WTC11 (cell line): Measurements from ENCODE around the gene DOHH. TPM values are rescaled to one million over a fixed set of nuclear protein-coding genes. Genes with fewer than 3 reads are reported as not detected.

Source experiments
- ATAC-seq: fragments of 200-7000 bp; cut with Tn5 transposase; 2 replicates; pipeline ENCODE4 v1.10.0; 2021; ENCODE audit warnings: mild to moderate bottlenecking, moderate library complexity
- CTCF ChIA-PET: fragments of 300-600 bp; sonication (Branson Sonifier 250); formaldehyde crosslinking; loops from one replicate; lab custom pipeline; 2021; ENCODE audit warnings: antibody characterized with exemption; lab: Charles Lee
- POLR2A ChIA-PET: fragments of 350-600 bp; sonication (Branson Sonifier 250); formaldehyde crosslinking; loops from one replicate; lab custom pipeline; 2021; ENCODE audit warnings: antibody characterized with exemption; lab: Charles Lee
- DNase-seq: peaks from one replicate; pipeline ENCODE4 v3.0.0; 2021; ENCODE audit warnings: low spot score
- H3K27ac Mint-ChIP-seq: 2 replicates; pipeline ENCODE4 v1.8.0; 2021; ENCODE audit warnings: mixed read lengths
- H3K27me3 Mint-ChIP-seq: 2 replicates; pipeline ENCODE4 v1.8.0; 2021; ENCODE audit warnings: low read depth, mild to moderate bottlenecking, moderate library complexity, mixed read lengths
- H3K36me3 Mint-ChIP-seq: 2 replicates; pipeline ENCODE4 v1.8.0; 2021; ENCODE audit warnings: mixed read lengths
- H3K4me1 Mint-ChIP-seq: 2 replicates; pipeline ENCODE4 v1.8.0; 2022; ENCODE audit warnings: mixed read lengths
- H3K4me3 Mint-ChIP-seq: 2 replicates; pipeline ENCODE4 v1.8.0; 2021; ENCODE audit warnings: mild to moderate bottlenecking, moderate library complexity, mixed read lengths
- H3K9me3 Mint-ChIP-seq: 2 replicates; pipeline ENCODE4 v1.8.0; 2021; ENCODE audit warnings: mixed read lengths
- FOXP1 ChIP-seq: sonication (generic); formaldehyde crosslinking; IDR thresholded peaks from 2 replicates; pipeline ENCODE4 v1.8.0; 2022; ENCODE audit warnings: missing genetic modification reagents, mild to moderate bottlenecking, moderate library complexity, borderline replicate concordance
- HMGA2 ChIP-seq: fragments of 250-450 bp; sonication (Bioruptor Pico); IDR thresholded peaks from 2 replicates; pipeline ENCODE4 v1.4.0; 2021; ENCODE audit warnings: mild to moderate bottlenecking, moderate library complexity
- KAT7 ChIP-seq: sonication (generic); formaldehyde crosslinking; IDR thresholded peaks from 2 replicates; pipeline ENCODE4 v1.8.1; 2023; ENCODE audit warnings: missing genetic modification reagents, mild to moderate bottlenecking, borderline replicate concordance
- NFATC4 ChIP-seq: fragments of 250-450 bp; sonication (Bioruptor Pico); IDR thresholded peaks from 2 replicates; pipeline ENCODE4 v1.9.0; 2021; ENCODE audit warnings: mild to moderate bottlenecking
- NFYB ChIP-seq: sonication (generic); formaldehyde crosslinking; conservative IDR thresholded peaks from 2 replicates; pipeline ENCODE4 v1.8.0; 2022; ENCODE audit warnings: low read depth, missing genetic modification reagents
- RELA ChIP-seq: sonication (generic); formaldehyde crosslinking; IDR thresholded peaks from 2 replicates; pipeline ENCODE4 v1.8.1; 2022; ENCODE audit warnings: missing genetic modification reagents, mild to moderate bottlenecking, borderline replicate concordance
- SMAD4 ChIP-seq: sonication (generic); formaldehyde crosslinking; IDR thresholded peaks from 2 replicates; pipeline ENCODE4 v1.8.0; 2022; ENCODE audit warnings: mild to moderate bottlenecking, missing genetic modification reagents
- SP1 ChIP-seq: sonication (generic); formaldehyde crosslinking; conservative IDR thresholded peaks from 2 replicates; pipeline ENCODE4 v1.8.1; 2022; ENCODE audit warnings: missing genetic modification reagents
- TEAD4 ChIP-seq: sonication (generic); formaldehyde crosslinking; IDR thresholded peaks from 2 replicates; pipeline ENCODE4 v1.8.0; 2022; ENCODE audit warnings: mild to moderate bottlenecking, missing genetic modification reagents
- ZNF121 ChIP-seq: sonication (generic); formaldehyde crosslinking; IDR thresholded peaks from 2 replicates; pipeline ENCODE4 v1.8.0; 2023; ENCODE audit warnings: missing genetic modification reagents
- ZNF138 ChIP-seq: sonication (generic); formaldehyde crosslinking; conservative IDR thresholded peaks from 2 replicates; pipeline ENCODE4 v1.8.1; 2022; ENCODE audit warnings: mild to moderate bottlenecking, moderate library complexity, missing genetic modification reagents
- total RNA-seq: library from RNA; stranded (reverse); gene quantifications from 3 replicates; pipeline ENCODE4 v1.2.3, GENCODE V29; 2021
- TF ChIP-seq, protein P1 (sequence below): sonication (generic); formaldehyde crosslinking; IDR thresholded peaks from 2 replicates; pipeline ENCODE4 v1.8.0; 2023; ENCODE audit warnings: missing genetic modification reagents
- TF ChIP-seq, protein P2 (sequence below): sonication (generic); formaldehyde crosslinking; IDR thresholded peaks from 2 replicates; pipeline ENCODE4 v1.8.1; 2022; ENCODE audit warnings: missing genetic modification reagents, borderline replicate concordance
- TF ChIP-seq, protein P3 (sequence below): sonication (generic); formaldehyde crosslinking; IDR thresholded peaks from 2 replicates; pipeline ENCODE4 v1.8.0; 2023; ENCODE audit warnings: mild to moderate bottlenecking, missing genetic modification reagents
- TF ChIP-seq, protein P4 (sequence below): sonication (generic); formaldehyde crosslinking; conservative IDR thresholded peaks from 2 replicates; pipeline ENCODE4 v1.8.1; 2023; ENCODE audit warnings: mild to moderate bottlenecking, low read depth, missing genetic modification reagents, moderate library complexity
- TF ChIP-seq, protein P5 (sequence below): sonication (generic); formaldehyde crosslinking; IDR thresholded peaks from 2 replicates; pipeline ENCODE4 v1.8.1; 2022; ENCODE audit warnings: low read depth, mild to moderate bottlenecking, moderate library complexity, missing genetic modification reagents, borderline replicate concordance
- TF ChIP-seq, protein P6 (sequence below): sonication (generic); formaldehyde crosslinking; IDR thresholded peaks from 2 replicates; pipeline ENCODE4 v1.8.1; 2023; ENCODE audit warnings: mild to moderate bottlenecking, missing genetic modification reagents
- TF ChIP-seq, protein P7 (sequence below): fragments of 250-450 bp; sonication (Bioruptor Pico); IDR thresholded peaks from 2 replicates; pipeline ENCODE4 v1.9.0; 2021; ENCODE audit warnings: moderate library complexity, mild to moderate bottlenecking, inconsistent platforms, borderline replicate concordance

The DOHH gene
- total RNA-seq, 1 experiment from 2014 or later, result 22.2 TPM

DNA sequence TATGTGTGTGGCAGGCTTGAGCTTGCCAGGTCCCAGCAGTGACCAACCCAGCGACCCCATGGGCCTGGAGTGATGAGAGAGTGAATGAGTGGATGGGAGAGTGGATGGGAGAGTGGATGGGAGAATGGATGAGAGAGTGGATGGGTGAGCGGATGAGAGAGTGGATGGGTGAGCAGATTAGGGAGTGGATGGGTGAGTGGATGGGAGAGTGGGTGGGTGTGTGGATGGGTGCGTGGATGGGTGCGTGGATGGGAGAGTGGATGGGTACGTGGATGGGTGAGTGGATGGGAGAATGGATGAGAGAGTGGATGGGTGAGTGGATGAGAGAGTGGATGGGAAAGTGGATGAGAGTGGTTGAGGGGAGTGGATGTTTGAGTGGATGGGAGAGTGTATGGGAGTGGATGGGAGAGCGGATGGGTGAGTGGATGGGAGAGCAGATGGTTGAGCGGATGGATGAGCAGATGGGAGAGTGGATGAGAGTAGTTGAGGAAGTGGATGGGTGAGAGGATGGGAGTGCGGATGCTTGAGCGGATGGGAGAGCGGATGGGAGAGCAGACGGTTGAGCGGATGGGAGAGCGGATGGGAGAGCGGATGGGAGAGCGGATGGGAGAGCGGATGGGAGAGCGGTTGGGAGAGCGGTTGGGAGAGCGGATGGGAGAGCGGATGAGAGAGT lies 28.2 kb upstream of the DOHH start:
- Mint-ChIP-seq H3K27ac (no peak overlapping the region), H3K9me3 (no peaks in the 10 kb centered on the region), H3K27me3 (no peaks in the 10 kb centered on the region), H3K36me3 (peaks cover 22% of the 10 kb centered on the region), H3K4me3 (no peak overlapping the region), H3K4me1 (no peaks in the 10 kb centered on the region)
- ChIA-PET POLR2A (interaction anchor here (0.6 kb wide), 1 partner anchor 352 kb away, joined by 3 read pairs; no protein-coding TSS in a partner anchor), CTCF (no interaction called here)
- DNase-seq (no peak), ATAC-seq (no peak)
- TF ChIP-seq NFATC4 (CRISPR knock-in tag) (no peak), TEAD4 (CRISPR knock-in tag) (no peak), ZNF121 (CRISPR knock-in tag) (no peak), HMGA2 (no peak)
- TF ChIP-seq, protein P1, sequence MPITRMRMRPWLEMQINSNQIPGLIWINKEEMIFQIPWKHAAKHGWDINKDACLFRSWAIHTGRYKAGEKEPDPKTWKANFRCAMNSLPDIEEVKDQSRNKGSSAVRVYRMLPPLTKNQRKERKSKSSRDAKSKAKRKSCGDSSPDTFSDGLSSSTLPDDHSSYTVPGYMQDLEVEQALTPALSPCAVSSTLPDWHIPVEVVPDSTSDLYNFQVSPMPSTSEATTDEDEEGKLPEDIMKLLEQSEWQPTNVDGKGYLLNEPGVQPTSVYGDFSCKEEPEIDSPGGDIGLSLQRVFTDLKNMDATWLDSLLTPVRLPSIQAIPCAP (CRISPR knock-in tag), result no peak
- TF ChIP-seq, protein P2, sequence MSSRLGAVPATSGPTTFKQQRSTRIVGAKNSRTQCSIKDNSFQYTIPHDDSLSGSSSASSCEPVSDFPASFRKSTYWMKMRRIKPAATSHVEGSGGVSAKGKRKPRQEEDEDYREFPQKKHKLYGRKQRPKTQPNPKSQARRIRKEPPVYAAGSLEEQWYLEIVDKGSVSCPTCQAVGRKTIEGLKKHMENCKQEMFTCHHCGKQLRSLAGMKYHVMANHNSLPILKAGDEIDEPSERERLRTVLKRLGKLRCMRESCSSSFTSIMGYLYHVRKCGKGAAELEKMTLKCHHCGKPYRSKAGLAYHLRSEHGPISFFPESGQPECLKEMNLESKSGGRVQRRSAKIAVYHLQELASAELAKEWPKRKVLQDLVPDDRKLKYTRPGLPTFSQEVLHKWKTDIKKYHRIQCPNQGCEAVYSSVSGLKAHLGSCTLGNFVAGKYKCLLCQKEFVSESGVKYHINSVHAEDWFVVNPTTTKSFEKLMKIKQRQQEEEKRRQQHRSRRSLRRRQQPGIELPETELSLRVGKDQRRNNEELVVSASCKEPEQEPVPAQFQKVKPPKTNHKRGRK (CRISPR knock-in tag), result no peak
- TF ChIP-seq, protein P3, sequence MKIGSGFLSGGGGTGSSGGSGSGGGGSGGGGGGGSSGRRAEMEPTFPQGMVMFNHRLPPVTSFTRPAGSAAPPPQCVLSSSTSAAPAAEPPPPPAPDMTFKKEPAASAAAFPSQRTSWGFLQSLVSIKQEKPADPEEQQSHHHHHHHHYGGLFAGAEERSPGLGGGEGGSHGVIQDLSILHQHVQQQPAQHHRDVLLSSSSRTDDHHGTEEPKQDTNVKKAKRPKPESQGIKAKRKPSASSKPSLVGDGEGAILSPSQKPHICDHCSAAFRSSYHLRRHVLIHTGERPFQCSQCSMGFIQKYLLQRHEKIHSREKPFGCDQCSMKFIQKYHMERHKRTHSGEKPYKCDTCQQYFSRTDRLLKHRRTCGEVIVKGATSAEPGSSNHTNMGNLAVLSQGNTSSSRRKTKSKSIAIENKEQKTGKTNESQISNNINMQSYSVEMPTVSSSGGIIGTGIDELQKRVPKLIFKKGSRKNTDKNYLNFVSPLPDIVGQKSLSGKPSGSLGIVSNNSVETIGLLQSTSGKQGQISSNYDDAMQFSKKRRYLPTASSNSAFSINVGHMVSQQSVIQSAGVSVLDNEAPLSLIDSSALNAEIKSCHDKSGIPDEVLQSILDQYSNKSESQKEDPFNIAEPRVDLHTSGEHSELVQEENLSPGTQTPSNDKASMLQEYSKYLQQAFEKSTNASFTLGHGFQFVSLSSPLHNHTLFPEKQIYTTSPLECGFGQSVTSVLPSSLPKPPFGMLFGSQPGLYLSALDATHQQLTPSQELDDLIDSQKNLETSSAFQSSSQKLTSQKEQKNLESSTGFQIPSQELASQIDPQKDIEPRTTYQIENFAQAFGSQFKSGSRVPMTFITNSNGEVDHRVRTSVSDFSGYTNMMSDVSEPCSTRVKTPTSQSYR, result no peak

DNA sequence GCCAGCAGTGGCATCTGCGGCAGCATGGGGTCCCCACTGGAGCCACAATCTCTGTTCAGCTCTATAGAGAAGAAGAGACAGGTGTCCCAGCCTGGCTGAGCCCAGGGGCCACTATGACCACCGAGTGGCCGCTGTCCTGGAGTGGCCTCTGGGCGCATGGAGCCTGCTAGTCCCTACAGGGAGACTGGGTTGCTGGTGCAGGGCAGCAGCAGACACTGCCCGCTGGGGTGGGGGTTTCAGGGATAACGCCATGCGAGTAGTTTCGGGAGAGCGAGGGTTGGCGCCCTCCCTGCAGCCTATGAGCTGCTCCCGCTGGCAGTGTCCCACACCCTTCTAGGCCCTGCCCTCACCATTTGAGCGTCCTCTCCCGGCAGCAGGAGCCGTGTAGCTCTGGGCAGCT lies 27.6 kb upstream of the DOHH start:
- Mint-ChIP-seq H3K27ac (no peak overlapping the region), H3K9me3 (no peaks in the 10 kb centered on the region), H3K27me3 (no peaks in the 10 kb centered on the region), H3K4me3 (no peak overlapping the region), H3K4me1 (no peaks in the 10 kb centered on the region), H3K36me3 (peaks cover 16% of the 10 kb centered on the region)
- ATAC-seq, result no peak
- CTCF ChIA-PET, result interaction anchor here (2.2 to 2.3 kb wide), 2 partner anchors 11 to 17 kb away, joined by 13 to 31 read pairs; no protein-coding TSS in a partner anchor
- no peak for DNase-seq
- POLR2A ChIA-PET, result interaction anchor here (0.6 kb wide), 1 partner anchor 353 kb away, joined by 3 read pairs; no protein-coding TSS in a partner anchor
- TF ChIP-seq, protein P4, sequence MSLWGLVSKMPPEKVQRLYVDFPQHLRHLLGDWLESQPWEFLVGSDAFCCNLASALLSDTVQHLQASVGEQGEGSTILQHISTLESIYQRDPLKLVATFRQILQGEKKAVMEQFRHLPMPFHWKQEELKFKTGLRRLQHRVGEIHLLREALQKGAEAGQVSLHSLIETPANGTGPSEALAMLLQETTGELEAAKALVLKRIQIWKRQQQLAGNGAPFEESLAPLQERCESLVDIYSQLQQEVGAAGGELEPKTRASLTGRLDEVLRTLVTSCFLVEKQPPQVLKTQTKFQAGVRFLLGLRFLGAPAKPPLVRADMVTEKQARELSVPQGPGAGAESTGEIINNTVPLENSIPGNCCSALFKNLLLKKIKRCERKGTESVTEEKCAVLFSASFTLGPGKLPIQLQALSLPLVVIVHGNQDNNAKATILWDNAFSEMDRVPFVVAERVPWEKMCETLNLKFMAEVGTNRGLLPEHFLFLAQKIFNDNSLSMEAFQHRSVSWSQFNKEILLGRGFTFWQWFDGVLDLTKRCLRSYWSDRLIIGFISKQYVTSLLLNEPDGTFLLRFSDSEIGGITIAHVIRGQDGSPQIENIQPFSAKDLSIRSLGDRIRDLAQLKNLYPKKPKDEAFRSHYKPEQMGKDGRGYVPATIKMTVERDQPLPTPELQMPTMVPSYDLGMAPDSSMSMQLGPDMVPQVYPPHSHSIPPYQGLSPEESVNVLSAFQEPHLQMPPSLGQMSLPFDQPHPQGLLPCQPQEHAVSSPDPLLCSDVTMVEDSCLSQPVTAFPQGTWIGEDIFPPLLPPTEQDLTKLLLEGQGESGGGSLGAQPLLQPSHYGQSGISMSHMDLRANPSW (CRISPR knock-in tag), result no peak
- no peak for TF ChIP-seq KAT7 (CRISPR knock-in tag)
- no peak for TF ChIP-seq HMGA2
- TF ChIP-seq, protein P1 (CRISPR knock-in tag), result no peak
- TF ChIP-seq, protein P5, sequence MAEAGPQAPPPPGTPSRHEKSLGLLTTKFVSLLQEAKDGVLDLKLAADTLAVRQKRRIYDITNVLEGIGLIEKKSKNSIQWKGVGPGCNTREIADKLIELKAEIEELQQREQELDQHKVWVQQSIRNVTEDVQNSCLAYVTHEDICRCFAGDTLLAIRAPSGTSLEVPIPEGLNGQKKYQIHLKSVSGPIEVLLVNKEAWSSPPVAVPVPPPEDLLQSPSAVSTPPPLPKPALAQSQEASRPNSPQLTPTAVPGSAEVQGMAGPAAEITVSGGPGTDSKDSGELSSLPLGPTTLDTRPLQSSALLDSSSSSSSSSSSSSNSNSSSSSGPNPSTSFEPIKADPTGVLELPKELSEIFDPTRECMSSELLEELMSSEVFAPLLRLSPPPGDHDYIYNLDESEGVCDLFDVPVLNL (CRISPR knock-in tag), result no peak
- TF ChIP-seq NFYB (CRISPR knock-in tag), result no peak
- no peak for TF ChIP-seq ZNF121 (CRISPR knock-in tag)
- TF ChIP-seq FOXP1, result no peak
- no peak for TF ChIP-seq SMAD4 (CRISPR knock-in tag)
- TF ChIP-seq ZNF138, result no peak
- no peak for TF ChIP-seq RELA (CRISPR knock-in tag)
- TF ChIP-seq, protein P6, sequence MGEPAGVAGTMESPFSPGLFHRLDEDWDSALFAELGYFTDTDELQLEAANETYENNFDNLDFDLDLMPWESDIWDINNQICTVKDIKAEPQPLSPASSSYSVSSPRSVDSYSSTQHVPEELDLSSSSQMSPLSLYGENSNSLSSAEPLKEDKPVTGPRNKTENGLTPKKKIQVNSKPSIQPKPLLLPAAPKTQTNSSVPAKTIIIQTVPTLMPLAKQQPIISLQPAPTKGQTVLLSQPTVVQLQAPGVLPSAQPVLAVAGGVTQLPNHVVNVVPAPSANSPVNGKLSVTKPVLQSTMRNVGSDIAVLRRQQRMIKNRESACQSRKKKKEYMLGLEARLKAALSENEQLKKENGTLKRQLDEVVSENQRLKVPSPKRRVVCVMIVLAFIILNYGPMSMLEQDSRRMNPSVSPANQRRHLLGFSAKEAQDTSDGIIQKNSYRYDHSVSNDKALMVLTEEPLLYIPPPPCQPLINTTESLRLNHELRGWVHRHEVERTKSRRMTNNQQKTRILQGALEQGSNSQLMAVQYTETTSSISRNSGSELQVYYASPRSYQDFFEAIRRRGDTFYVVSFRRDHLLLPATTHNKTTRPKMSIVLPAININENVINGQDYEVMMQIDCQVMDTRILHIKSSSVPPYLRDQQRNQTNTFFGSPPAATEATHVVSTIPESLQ (CRISPR knock-in tag), result no peak
- TF ChIP-seq, protein P7, sequence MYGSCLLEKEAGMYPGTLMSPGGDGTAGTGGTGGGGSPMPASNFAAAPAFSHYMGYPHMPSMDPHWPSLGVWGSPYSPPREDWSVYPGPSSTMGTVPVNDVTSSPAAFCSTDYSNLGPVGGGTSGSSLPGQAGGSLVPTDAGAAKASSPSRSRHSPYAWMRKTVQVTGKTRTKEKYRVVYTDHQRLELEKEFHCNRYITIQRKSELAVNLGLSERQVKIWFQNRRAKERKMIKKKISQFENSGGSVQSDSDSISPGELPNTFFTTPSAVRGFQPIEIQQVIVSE, result no peak
- no peak for TF ChIP-seq SP1
